SK-N-MC (cell line): ENCODE data around the gene CLDN6.

Experiments used
- EZH2 ChIP-seq: fragments of 200-600 bp; sonication (generic); IDR thresholded peaks from one replicate; pipeline ENCODE4 v1.6.1; 2017; ENCODE audit warnings: antibody characterized with exemption
- POLR2AphosphoS5 ChIP-seq: IDR thresholded peaks from 2 replicates; pipeline ENCODE4 v1.6.1; 2012; ENCODE audit warnings: mild to moderate bottlenecking, low read depth, low read length, borderline replicate concordance

GRCh38 chr16:3010510-3010909 is 7.5 kb downstream of the CLDN6 start:
- TF ChIP-seq EZH2, result no peak
- no peak for TF ChIP-seq POLR2AphosphoS5
